ENCODE results near the gene PTPRZ1. TPM values are rescaled to one million over a fixed set of nuclear protein-coding genes. Genes with fewer than 3 reads are reported as not detected.

PTPRZ1 gene
- polyA plus RNA-seq, 1 of the 3 experiments (the other 2 are of a cell fraction), result not detected

GRCh38 chr7:122035876-122036275, 162.9 kb downstream of the PTPRZ1 start:
- Histone ChIP-seq H3K9me2 (no peaks in the 10 kb centered on the region), H3K9ac (no peak overlapping the region), H3F3A (replicated peaks; ENCODE audit: insufficient read depth) (no peaks in the 10 kb centered on the region), H2AFZ (ENCODE audit: low read depth) (no peak overlapping the region), H3K9me3 (no peaks in the 10 kb centered on the region), H3K36me3 (replicated peaks in 1 of 2; ENCODE audit: control insufficient read depth in 1 of 2, insufficient read depth in 2 of 2, low read length in 1 of 2) (no peaks in the 10 kb centered on the region), H4K20me1 (ENCODE audit: insufficient read depth) (no peaks in the 10 kb centered on the region), H3K27ac (ENCODE audit: low read depth in 2 of 2, low read length in 1 of 2) (no peak overlapping the region), H3K4me2 (no peak overlapping the region), H3K4me1 (ENCODE audit: control insufficient read depth in 1 of 2, insufficient read depth in 2 of 2, low read depth in 1 of 2, low read length in 1 of 2) (no peaks in the 10 kb centered on the region), H3K4me3 (ENCODE audit: low read depth in 2 of 2, low read length in 1 of 2) (no peak overlapping the region), H3K79me2 (ENCODE audit: insufficient read depth) (no peaks in the 10 kb centered on the region), H3K27me3 (ENCODE audit: insufficient read depth) (peaks cover 11% of the 10 kb centered on the region)
- POLR2A ChIA-PET, result interaction anchor here (0.6 kb wide), 1 partner anchor 210 kb away, joined by 3 read pairs; no protein-coding TSS in a partner anchor
- DNase-seq, result no peak
- WGBS (ENCODE audit: low lambda C conversion rate), result 0% methylated on average over 1 of the region's 1 CpG
- TF ChIP-seq ELF1 (IDR thresholded peaks at IDR 0.05), result no peak
- TF ChIP-seq PBX3 (IDR thresholded peaks at IDR 0.05), result no peak
- TF ChIP-seq POLR2AphosphoS5 (IDR thresholded peaks at IDR 0.05; ENCODE audit: low read depth, low read length), result no peak
- TF ChIP-seq, protein P1, sequence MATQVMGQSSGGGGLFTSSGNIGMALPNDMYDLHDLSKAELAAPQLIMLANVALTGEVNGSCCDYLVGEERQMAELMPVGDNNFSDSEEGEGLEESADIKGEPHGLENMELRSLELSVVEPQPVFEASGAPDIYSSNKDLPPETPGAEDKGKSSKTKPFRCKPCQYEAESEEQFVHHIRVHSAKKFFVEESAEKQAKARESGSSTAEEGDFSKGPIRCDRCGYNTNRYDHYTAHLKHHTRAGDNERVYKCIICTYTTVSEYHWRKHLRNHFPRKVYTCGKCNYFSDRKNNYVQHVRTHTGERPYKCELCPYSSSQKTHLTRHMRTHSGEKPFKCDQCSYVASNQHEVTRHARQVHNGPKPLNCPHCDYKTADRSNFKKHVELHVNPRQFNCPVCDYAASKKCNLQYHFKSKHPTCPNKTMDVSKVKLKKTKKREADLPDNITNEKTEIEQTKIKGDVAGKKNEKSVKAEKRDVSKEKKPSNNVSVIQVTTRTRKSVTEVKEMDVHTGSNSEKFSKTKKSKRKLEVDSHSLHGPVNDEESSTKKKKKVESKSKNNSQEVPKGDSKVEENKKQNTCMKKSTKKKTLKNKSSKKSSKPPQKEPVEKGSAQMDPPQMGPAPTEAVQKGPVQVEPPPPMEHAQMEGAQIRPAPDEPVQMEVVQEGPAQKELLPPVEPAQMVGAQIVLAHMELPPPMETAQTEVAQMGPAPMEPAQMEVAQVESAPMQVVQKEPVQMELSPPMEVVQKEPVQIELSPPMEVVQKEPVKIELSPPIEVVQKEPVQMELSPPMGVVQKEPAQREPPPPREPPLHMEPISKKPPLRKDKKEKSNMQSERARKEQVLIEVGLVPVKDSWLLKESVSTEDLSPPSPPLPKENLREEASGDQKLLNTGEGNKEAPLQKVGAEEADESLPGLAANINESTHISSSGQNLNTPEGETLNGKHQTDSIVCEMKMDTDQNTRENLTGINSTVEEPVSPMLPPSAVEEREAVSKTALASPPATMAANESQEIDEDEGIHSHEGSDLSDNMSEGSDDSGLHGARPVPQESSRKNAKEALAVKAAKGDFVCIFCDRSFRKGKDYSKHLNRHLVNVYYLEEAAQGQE (IDR thresholded peaks at IDR 0.05; ENCODE audit: low read depth, low read length), result no peak
- TF ChIP-seq, protein P2, sequence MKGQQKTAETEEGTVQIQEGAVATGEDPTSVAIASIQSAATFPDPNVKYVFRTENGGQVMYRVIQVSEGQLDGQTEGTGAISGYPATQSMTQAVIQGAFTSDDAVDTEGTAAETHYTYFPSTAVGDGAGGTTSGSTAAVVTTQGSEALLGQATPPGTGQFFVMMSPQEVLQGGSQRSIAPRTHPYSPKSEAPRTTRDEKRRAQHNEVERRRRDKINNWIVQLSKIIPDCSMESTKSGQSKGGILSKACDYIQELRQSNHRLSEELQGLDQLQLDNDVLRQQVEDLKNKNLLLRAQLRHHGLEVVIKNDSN (IDR thresholded peaks at IDR 0.05; ENCODE audit: borderline replicate concordance, low read depth), result no peak
- TF ChIP-seq, protein P3, sequence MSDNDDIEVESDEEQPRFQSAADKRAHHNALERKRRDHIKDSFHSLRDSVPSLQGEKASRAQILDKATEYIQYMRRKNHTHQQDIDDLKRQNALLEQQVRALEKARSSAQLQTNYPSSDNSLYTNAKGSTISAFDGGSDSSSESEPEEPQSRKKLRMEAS (IDR thresholded peaks at IDR 0.05; ENCODE audit: low read depth), result no peak
- TF ChIP-seq JUND (IDR thresholded peaks at IDR 0.05), result no peak
- TF ChIP-seq EP300 (IDR thresholded peaks at IDR 0.05; ENCODE audit: borderline replicate concordance in 1 of 2, low read depth in 1 of 2, low read length in 1 of 2), result no peak
- no peak for TF ChIP-seq FOXM1 (IDR thresholded peaks at IDR 0.05; ENCODE audit: low read depth)
- no peak for TF ChIP-seq RXRA (IDR thresholded peaks at IDR 0.05; ENCODE audit: borderline replicate concordance, low read depth)
- no peak for TF ChIP-seq TEAD4 (IDR thresholded peaks at IDR 0.05; ENCODE audit: borderline replicate concordance, insufficient read depth)
- TF ChIP-seq, protein P4, sequence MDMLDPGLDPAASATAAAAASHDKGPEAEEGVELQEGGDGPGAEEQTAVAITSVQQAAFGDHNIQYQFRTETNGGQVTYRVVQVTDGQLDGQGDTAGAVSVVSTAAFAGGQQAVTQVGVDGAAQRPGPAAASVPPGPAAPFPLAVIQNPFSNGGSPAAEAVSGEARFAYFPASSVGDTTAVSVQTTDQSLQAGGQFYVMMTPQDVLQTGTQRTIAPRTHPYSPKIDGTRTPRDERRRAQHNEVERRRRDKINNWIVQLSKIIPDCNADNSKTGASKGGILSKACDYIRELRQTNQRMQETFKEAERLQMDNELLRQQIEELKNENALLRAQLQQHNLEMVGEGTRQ (IDR thresholded peaks at IDR 0.05; ENCODE audit: borderline replicate concordance, low read depth, low read length), result no peak
- TF ChIP-seq SIN3A (IDR thresholded peaks at IDR 0.05; ENCODE audit: borderline replicate concordance, low read depth, low read length), result no peak
- TF ChIP-seq GATA2 (CRISPR knock-in tag; IDR thresholded peaks at IDR 0.05), result no peak
- TF ChIP-seq RCOR1 (IDR thresholded peaks at IDR 0.05; ENCODE audit: low read length), result no peak
- TF ChIP-seq, protein P5, sequence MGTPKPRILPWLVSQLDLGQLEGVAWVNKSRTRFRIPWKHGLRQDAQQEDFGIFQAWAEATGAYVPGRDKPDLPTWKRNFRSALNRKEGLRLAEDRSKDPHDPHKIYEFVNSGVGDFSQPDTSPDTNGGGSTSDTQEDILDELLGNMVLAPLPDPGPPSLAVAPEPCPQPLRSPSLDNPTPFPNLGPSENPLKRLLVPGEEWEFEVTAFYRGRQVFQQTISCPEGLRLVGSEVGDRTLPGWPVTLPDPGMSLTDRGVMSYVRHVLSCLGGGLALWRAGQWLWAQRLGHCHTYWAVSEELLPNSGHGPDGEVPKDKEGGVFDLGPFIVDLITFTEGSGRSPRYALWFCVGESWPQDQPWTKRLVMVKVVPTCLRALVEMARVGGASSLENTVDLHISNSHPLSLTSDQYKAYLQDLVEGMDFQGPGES (IDR thresholded peaks at IDR 0.05; ENCODE audit: low read depth, low read length), result no peak
- CTCF ChIA-PET, result interaction anchor here (1.9 to 3.4 kb wide), 2 partner anchors 41 to 57 kb away, joined by 8 to 9 read pairs; no protein-coding TSS in a partner anchor
